ENCODE data around the gene PLAAT4.
A peak's percentile ranks its signal among the peaks of the same experiment; 100 is the strongest.

Gene PLAAT4

GRCh38 chr11:63567044-63567840, 30.6 kb downstream of the PLAAT4 start:
- TF ChIP-seq POLR2AphosphoS5 (IDR thresholded peaks at IDR 0.05; ENCODE audit: low read depth, low read length) (no peak), FOXP2 (optimal IDR thresholded peaks at IDR 0.05; ENCODE audit: borderline replicate concordance, extremely low read depth, extremely low read length, insufficient read depth) (no peak), REST (IDR thresholded peaks at IDR 0.05; ENCODE audit: insufficient read depth in 1 of 2, low read depth in 2 of 2, low read length in 2 of 2) (no peak), SIN3A (IDR thresholded peaks at IDR 0.05; ENCODE audit: borderline replicate concordance, insufficient read depth, low read length) (no peak)

- TF ChIP-seq REST (IDR thresholded peaks at IDR 0.05; ENCODE audit: insufficient read depth in 1 of 2, low read depth in 2 of 2, low read length in 2 of 2) (no peak), POLR2AphosphoS5 (IDR thresholded peaks at IDR 0.05; ENCODE audit: low read depth, low read length) (no peak), SIN3A (IDR thresholded peaks at IDR 0.05; ENCODE audit: borderline replicate concordance, insufficient read depth, low read length) (no peak), TAF1 (IDR thresholded peaks at IDR 0.05; ENCODE audit: borderline replicate concordance, insufficient read depth, low read length) (no peak), FOXP2 (optimal IDR thresholded peaks at IDR 0.05; ENCODE audit: borderline replicate concordance, extremely low read depth, extremely low read length, insufficient read depth) (no peak)
Measured at GRCh38 chr11:63569570-63569969, 33.0 kb downstream of the PLAAT4 start.

GRCh38 chr11:63572026-63572688, 35.5 kb downstream of the PLAAT4 start:
- no peak for TF ChIP-seq REST (IDR thresholded peaks at IDR 0.05; ENCODE audit: insufficient read depth in 1 of 2, low read depth in 2 of 2, low read length in 2 of 2)
- no peak for TF ChIP-seq SIN3A (IDR thresholded peaks at IDR 0.05; ENCODE audit: borderline replicate concordance, insufficient read depth, low read length)
- no peak for TF ChIP-seq FOXP2 (optimal IDR thresholded peaks at IDR 0.05; ENCODE audit: borderline replicate concordance, extremely low read depth, extremely low read length, insufficient read depth)
- no peak for TF ChIP-seq POLR2AphosphoS5 (IDR thresholded peaks at IDR 0.05; ENCODE audit: low read depth, low read length)
- TF ChIP-seq TAF1 (IDR thresholded peaks at IDR 0.05; ENCODE audit: borderline replicate concordance, insufficient read depth, low read length), result no peak

DNA sequence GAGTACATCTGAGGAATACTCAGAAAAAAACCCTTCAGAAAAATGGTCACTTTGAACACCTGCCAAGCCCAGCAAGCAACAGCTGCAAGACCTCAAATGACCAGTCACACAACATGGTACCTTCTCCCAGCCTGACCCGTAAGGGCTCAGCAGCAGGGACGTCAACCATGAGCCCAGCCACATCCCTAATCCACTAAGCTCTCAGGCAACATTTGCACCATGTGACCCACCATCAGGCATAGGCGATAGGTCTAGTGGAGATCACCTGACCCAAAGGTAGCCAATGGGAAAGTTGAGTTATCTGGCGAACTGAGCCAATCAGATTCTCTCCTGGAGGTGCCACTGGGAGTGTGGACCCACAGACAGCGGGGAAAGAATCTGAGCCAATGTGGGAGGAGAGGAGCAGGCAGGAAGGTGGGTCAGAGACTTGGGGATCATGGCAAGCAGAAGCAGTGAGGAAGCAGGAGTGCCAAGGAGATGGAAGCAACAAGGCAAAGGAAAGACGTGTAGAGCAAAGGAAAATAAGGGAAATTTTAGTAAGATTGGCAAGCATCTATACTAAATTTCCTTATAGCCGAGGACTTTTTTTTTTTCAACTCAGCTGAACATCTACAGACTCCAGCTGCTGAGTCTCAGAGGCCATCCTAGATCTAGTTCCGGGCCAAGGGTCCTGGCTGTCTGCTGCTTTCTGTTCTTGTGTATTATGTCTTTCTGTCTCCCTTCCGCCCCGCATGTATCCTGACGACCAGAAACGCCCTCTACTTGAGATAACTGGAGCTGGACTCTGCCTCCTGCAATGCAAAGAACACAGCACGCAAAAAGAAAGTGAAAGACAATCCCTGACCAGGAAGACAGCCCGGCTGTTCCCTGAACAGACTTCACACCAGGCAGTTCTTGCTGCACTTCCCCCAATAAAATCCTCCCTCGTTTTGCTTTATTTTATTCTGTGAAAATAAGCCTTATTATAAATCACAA, 37.6 kb downstream of the PLAAT4 start:
- TF ChIP-seq FOXP2 (optimal IDR thresholded peaks at IDR 0.05; ENCODE audit: borderline replicate concordance, extremely low read depth, extremely low read length, insufficient read depth) (no peak), REST (IDR thresholded peaks at IDR 0.05; ENCODE audit: insufficient read depth in 1 of 2, low read depth in 2 of 2, low read length in 2 of 2) (0 out of 4 replicates have a peak, but pooled peaks of 1 of the 2 experiments have one; percentile 33), SIN3A (IDR thresholded peaks at IDR 0.05; ENCODE audit: borderline replicate concordance, insufficient read depth, low read length) (no peak), TAF1 (IDR thresholded peaks at IDR 0.05; ENCODE audit: borderline replicate concordance, insufficient read depth, low read length) (no peak)

Data from PFSK-1 (cell line).